ENCODE data around the gene JDP2. TPM values are rescaled to one million over a fixed set of nuclear protein-coding genes. Genes with fewer than 3 reads are reported as not detected.

Gene JDP2
- total RNA-seq, 1 donor from 2014 or later, result 44.4 TPM

- H3K36me3 Mint-ChIP-seq, result peaks cover 13% of the 10 kb centered on the region
- no peak for DNase-seq (ENCODE audit: low spot score in 2 of 2, unreplicated experiment in 2 of 2)
- H3K9me3 Mint-ChIP-seq, result no peaks in the 10 kb centered on the region
- TF ChIP-seq, protein P1, sequence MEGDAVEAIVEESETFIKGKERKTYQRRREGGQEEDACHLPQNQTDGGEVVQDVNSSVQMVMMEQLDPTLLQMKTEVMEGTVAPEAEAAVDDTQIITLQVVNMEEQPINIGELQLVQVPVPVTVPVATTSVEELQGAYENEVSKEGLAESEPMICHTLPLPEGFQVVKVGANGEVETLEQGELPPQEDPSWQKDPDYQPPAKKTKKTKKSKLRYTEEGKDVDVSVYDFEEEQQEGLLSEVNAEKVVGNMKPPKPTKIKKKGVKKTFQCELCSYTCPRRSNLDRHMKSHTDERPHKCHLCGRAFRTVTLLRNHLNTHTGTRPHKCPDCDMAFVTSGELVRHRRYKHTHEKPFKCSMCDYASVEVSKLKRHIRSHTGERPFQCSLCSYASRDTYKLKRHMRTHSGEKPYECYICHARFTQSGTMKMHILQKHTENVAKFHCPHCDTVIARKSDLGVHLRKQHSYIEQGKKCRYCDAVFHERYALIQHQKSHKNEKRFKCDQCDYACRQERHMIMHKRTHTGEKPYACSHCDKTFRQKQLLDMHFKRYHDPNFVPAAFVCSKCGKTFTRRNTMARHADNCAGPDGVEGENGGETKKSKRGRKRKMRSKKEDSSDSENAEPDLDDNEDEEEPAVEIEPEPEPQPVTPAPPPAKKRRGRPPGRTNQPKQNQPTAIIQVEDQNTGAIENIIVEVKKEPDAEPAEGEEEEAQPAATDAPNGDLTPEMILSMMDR (IDR thresholded peaks at IDR 0.05; ENCODE audit: unreplicated experiment), result no peak
- H3K4me1 Mint-ChIP-seq, result peaks cover 64% of the 10 kb centered on the region
- H3K4me3 Mint-ChIP-seq, result no peak overlapping the region
- peak overlapping the region; percentile 98 for H3K27ac Mint-ChIP-seq
- no peaks in the 10 kb centered on the region for H3K27me3 Mint-ChIP-seq (ENCODE audit: low read depth)
These were observed 29.9 kb downstream of the JDP2 start for GRCh38 chr14:75457648-75458165.

DNA sequence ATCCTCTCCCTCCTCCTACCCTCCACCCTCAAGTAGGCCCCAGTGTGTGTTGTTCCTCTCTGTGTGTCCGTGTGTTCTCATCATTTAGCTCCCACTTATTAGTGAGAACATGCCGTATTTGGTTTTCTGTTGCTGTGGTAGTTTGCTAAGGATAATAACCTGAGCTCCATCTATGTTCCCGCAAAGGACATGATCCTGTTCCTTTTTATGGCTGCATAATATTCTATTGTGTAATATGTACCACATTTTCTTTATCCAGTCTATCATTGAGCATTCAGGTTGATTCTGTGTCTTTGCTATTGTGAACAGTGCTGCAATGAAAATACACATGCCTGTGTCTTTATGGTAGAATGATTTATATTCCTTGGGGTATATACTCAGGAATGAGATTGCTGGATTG, 30.5 kb downstream of the JDP2 start:
- Mint-ChIP-seq H3K27me3 (ENCODE audit: low read depth) (no peaks in the 10 kb centered on the region), H3K9me3 (no peaks in the 10 kb centered on the region), H3K27ac (peak overlapping the region; percentile 98), H3K4me1 (peaks cover 58% of the 10 kb centered on the region), H3K36me3 (peaks cover 16% of the 10 kb centered on the region), H3K4me3 (no peak overlapping the region)
- DNase-seq (ENCODE audit: low spot score in 2 of 2, unreplicated experiment in 2 of 2), result no peak
- TF ChIP-seq, protein P1 (IDR thresholded peaks at IDR 0.05; ENCODE audit: unreplicated experiment), result no peak

- H3K27me3 Mint-ChIP-seq (ENCODE audit: low read depth), result no peaks in the 10 kb centered on the region
- H3K27ac Mint-ChIP-seq, result peak overlapping the region; percentile 98
- H3K4me1 Mint-ChIP-seq, result peaks cover 49% of the 10 kb centered on the region
- H3K36me3 Mint-ChIP-seq, result peaks cover 17% of the 10 kb centered on the region
- H3K9me3 Mint-ChIP-seq, result no peaks in the 10 kb centered on the region
- H3K4me3 Mint-ChIP-seq, result no peak overlapping the region
- no peak for DNase-seq (ENCODE audit: low spot score in 2 of 2, unreplicated experiment in 2 of 2)
- TF ChIP-seq, protein P1 (IDR thresholded peaks at IDR 0.05; ENCODE audit: unreplicated experiment), result no peak
These were observed 31.4 kb downstream of the JDP2 start for GRCh38 chr14:75459099-75459741.

GRCh38 chr14:75459791-75460190, 32.0 kb downstream of the JDP2 start:
- DNase-seq (ENCODE audit: low spot score in 2 of 2, unreplicated experiment in 2 of 2), result no peak
- TF ChIP-seq, protein P1 (IDR thresholded peaks at IDR 0.05; ENCODE audit: unreplicated experiment), result no peak
- Mint-ChIP-seq H3K36me3 (peaks cover 20% of the 10 kb centered on the region), H3K27me3 (ENCODE audit: low read depth) (no peaks in the 10 kb centered on the region), H3K4me3 (no peak overlapping the region), H3K27ac (no peak overlapping the region), H3K4me1 (peaks cover 43% of the 10 kb centered on the region), H3K9me3 (no peaks in the 10 kb centered on the region)

DNA sequence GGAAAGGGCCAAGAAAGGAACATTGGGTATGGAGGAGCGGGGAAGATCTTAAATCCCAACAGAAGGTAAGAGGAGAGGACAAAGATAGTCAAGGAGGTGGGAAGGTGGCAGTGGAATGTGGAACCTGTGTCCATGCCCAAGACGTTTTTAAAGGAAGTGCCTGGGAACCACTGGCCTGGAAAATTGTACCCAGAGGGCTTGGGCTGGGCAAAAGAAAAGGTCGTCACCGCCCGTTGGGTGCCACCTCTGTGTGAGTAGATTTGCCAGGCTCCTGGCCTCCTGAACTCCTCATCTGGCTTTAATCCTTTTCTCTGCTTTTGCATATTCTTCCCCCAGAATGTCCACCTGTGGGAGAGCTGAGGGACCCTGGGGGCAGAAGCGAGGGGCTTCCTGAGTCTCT, 32.6 kb downstream of the JDP2 start:
- Mint-ChIP-seq H3K9me3 (no peaks in the 10 kb centered on the region), H3K4me3 (no peak overlapping the region), H3K27ac (no peak overlapping the region), H3K27me3 (ENCODE audit: low read depth) (no peaks in the 10 kb centered on the region), H3K36me3 (peaks cover 20% of the 10 kb centered on the region), H3K4me1 (peaks cover 37% of the 10 kb centered on the region)
- TF ChIP-seq, protein P1 (IDR thresholded peaks at IDR 0.05; ENCODE audit: unreplicated experiment), result no peak
- DNase-seq (ENCODE audit: low spot score in 2 of 2, unreplicated experiment in 2 of 2), result no peak

All from mesothelial cell of epicardium (in vitro differentiated cells).